ENCODE results near the gene DPY19L3. TPM values are rescaled to one million over a fixed set of nuclear protein-coding genes. Genes with fewer than 3 reads are reported as not detected.

DPY19L3 gene
- polyA plus RNA-seq, 1 donor from 2014 or later: 26.7 TPM

GRCh38 chr19:32415669-32416068 is 10.1 kb downstream of the DPY19L3 start:
- no peaks in the 10 kb centered on the region for H3K79me2 ChIP-seq (replicated peaks; ENCODE audit: insufficient read depth, low read length)
- no peak overlapping the region for H3K9ac ChIP-seq (ENCODE audit: low read length)
- no peak for TF ChIP-seq EP300 (conservative IDR thresholded peaks at IDR 0.05; ENCODE audit: poor library complexity, severe bottlenecking)
- no peak for TF ChIP-seq REST (IDR thresholded peaks at IDR 0.05; ENCODE audit: borderline replicate concordance)
- no peak for TF ChIP-seq CTCF (IDR thresholded peaks at IDR 0.05; ENCODE audit: poor library complexity, severe bottlenecking)
- TF ChIP-seq TAF1 (IDR thresholded peaks at IDR 0.05; ENCODE audit: low read depth): no peak
- no peak for TF ChIP-seq SMC3 (conservative IDR thresholded peaks at IDR 0.05; ENCODE audit: poor library complexity)
- TF ChIP-seq POLR2AphosphoS5 (IDR thresholded peaks at IDR 0.05): no peak
- no peak for TF ChIP-seq RAD21 (conservative IDR thresholded peaks at IDR 0.05)
- no peak for TF ChIP-seq MXI1 (conservative IDR thresholded peaks at IDR 0.05; ENCODE audit: poor library complexity, severe bottlenecking)
- TF ChIP-seq EZH2 (IDR thresholded peaks at IDR 0.05; ENCODE audit: borderline replicate concordance, insufficient read depth, low read length, poor library complexity, severe bottlenecking): no peak
- H3F3A ChIP-seq (ENCODE audit: insufficient read depth, low read length, poor library complexity, severe bottlenecking): no peaks in the 10 kb centered on the region
- H4K20me1 ChIP-seq (ENCODE audit: insufficient read depth): no peaks in the 10 kb centered on the region
- no peaks in the 10 kb centered on the region for H3K9me2 ChIP-seq (ENCODE audit: insufficient read depth, low read length)
- no peaks in the 10 kb centered on the region for H3K36me3 ChIP-seq (ENCODE audit: insufficient read depth, low read length)
- no peak overlapping the region for H3K4me3 ChIP-seq (ENCODE audit: low read length)
- H3K27me3 ChIP-seq (ENCODE audit: insufficient read depth, low read depth, low read length): no peaks in the 10 kb centered on the region
- H3K9me3 ChIP-seq (ENCODE audit: low read length): no peaks in the 10 kb centered on the region
- no peak overlapping the region for H3K4me2 ChIP-seq (ENCODE audit: low read length)
- H3K27ac ChIP-seq (ENCODE audit: low read length): no peak overlapping the region
- H2AFZ ChIP-seq (ENCODE audit: low read depth, low read length): no peak overlapping the region

- H3F3A ChIP-seq (ENCODE audit: insufficient read depth, low read length, poor library complexity, severe bottlenecking): no peaks in the 10 kb centered on the region
- no peak overlapping the region for H3K27ac ChIP-seq (ENCODE audit: low read length)
- no peaks in the 10 kb centered on the region for H4K20me1 ChIP-seq (ENCODE audit: insufficient read depth)
- no peak for TF ChIP-seq REST (IDR thresholded peaks at IDR 0.05; ENCODE audit: borderline replicate concordance)
- no peak for TF ChIP-seq TAF1 (IDR thresholded peaks at IDR 0.05; ENCODE audit: low read depth)
- no peak for TF ChIP-seq SMC3 (conservative IDR thresholded peaks at IDR 0.05; ENCODE audit: poor library complexity)
- no peak for TF ChIP-seq RAD21 (conservative IDR thresholded peaks at IDR 0.05)
- H3K9me3 ChIP-seq (ENCODE audit: low read length): no peaks in the 10 kb centered on the region
- no peak overlapping the region for H3K4me2 ChIP-seq (ENCODE audit: low read length)
- no peaks in the 10 kb centered on the region for H3K9me2 ChIP-seq (ENCODE audit: insufficient read depth, low read length)
- H3K27me3 ChIP-seq (ENCODE audit: insufficient read depth, low read depth, low read length): no peaks in the 10 kb centered on the region
- no peak overlapping the region for H3K9ac ChIP-seq (ENCODE audit: low read length)
- H3K79me2 ChIP-seq (replicated peaks; ENCODE audit: insufficient read depth, low read length): no peaks in the 10 kb centered on the region
- H3K36me3 ChIP-seq (ENCODE audit: insufficient read depth, low read length): no peaks in the 10 kb centered on the region
- no peak overlapping the region for H2AFZ ChIP-seq (ENCODE audit: low read depth, low read length)
- H3K4me3 ChIP-seq (ENCODE audit: low read length): no peak overlapping the region
Observed at GRCh38 chr19:32416749-32417456, 11.3 kb downstream of the DPY19L3 start.

Measured in neural cell (in vitro differentiated cells).